HL-60 (cell line): ENCODE measurements around the gene AGAP1.

Experiments used
- DNase-seq, 2 experiments: peaks; one replicate each; pipeline ENCODE4 v3.0.0-alpha.2; 2010 to 2020; ENCODE audit warnings: low read depth in 1 of 2, low spot score in 1 of 2
- H3K27ac ChIP-seq: fragments of 250-450 bp; sonication (Bioruptor Pico); replicated peaks from 2 replicates; pipeline ENCODE4 v1.5.1; 2020; ENCODE audit warnings: mild to moderate bottlenecking, moderate library complexity
- H3K27me3 ChIP-seq: fragments of 250-450 bp; sonication (Bioruptor Pico); 2 replicates; pipeline ENCODE4 v1.5.1; 2021; ENCODE audit warnings: mild to moderate bottlenecking, moderate library complexity; ENCODE audit not compliant: insufficient read depth, poor library complexity, severe bottlenecking
- H3K4me3 ChIP-seq: replicated peaks from 2 replicates; pipeline ENCODE4 v1.5.1; 2011; ENCODE audit warnings: mild to moderate bottlenecking, control low read depth, low read length; ENCODE audit not compliant: insufficient read depth
- GABPA ChIP-seq: IDR thresholded peaks from 2 replicates; pipeline ENCODE4 v1.6.1; 2012; ENCODE audit warnings: low read depth
- POLR2AphosphoS5 ChIP-seq: IDR thresholded peaks from 2 replicates; pipeline ENCODE4 v1.6.1; 2012; ENCODE audit warnings: low read depth
- REST ChIP-seq: IDR thresholded peaks from 2 replicates; pipeline ENCODE4 v1.6.1; 2012; ENCODE audit warnings: low read depth; ENCODE audit not compliant: insufficient replicate concordance
- SPI1 ChIP-seq: IDR thresholded peaks from 2 replicates; pipeline ENCODE4 v1.6.1; 2012; ENCODE audit warnings: low read depth, mild to moderate bottlenecking, borderline replicate concordance
- TF ChIP-seq, protein P1 (sequence below): IDR thresholded peaks from one replicate; pipeline ENCODE4 v1.5.1; 2011; ENCODE audit warnings: low read length, control low read depth, inconsistent platforms; ENCODE audit not compliant: insufficient read depth

AGAP1 gene

GRCh38 chr2:235960716-235961640 lies 467.1 kb downstream of the AGAP1 start:
- TF ChIP-seq SPI1 = no peak
- TF ChIP-seq POLR2AphosphoS5 = no peak
- no peak for TF ChIP-seq REST
- TF ChIP-seq, protein P1, sequence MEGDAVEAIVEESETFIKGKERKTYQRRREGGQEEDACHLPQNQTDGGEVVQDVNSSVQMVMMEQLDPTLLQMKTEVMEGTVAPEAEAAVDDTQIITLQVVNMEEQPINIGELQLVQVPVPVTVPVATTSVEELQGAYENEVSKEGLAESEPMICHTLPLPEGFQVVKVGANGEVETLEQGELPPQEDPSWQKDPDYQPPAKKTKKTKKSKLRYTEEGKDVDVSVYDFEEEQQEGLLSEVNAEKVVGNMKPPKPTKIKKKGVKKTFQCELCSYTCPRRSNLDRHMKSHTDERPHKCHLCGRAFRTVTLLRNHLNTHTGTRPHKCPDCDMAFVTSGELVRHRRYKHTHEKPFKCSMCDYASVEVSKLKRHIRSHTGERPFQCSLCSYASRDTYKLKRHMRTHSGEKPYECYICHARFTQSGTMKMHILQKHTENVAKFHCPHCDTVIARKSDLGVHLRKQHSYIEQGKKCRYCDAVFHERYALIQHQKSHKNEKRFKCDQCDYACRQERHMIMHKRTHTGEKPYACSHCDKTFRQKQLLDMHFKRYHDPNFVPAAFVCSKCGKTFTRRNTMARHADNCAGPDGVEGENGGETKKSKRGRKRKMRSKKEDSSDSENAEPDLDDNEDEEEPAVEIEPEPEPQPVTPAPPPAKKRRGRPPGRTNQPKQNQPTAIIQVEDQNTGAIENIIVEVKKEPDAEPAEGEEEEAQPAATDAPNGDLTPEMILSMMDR = no peak
- no peak for TF ChIP-seq GABPA
- Histone ChIP-seq H3K27me3 (no peaks in the 10 kb centered on the region), H3K27ac (no peak overlapping the region), H3K4me3 (no peak overlapping the region)
- no peak for DNase-seq

DNA sequence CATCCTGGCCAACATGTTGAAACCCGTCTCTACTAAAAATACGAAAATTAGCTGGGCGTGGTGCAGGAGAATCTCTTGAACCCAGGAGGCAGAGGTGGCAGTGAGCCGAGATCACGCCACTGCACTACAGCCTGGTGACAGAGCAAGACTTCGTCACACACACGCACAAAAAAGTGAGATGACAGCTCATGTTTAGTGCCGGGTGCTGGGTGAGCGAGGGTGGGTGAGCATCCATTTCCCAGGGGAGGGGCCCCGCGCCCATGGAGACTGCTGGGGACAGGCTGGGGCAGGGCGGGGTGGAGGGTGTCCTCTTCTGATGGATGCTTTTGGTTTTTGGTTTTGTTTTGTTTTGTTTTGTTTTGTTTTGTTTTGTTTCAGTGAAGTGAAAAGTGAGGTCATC lies 467.9 kb downstream of the AGAP1 start:
- Histone ChIP-seq H3K27me3 (no peaks in the 10 kb centered on the region), H3K4me3 (no peak overlapping the region), H3K27ac (no peak overlapping the region)
- no peak for DNase-seq
- TF ChIP-seq REST = no peak
- TF ChIP-seq POLR2AphosphoS5 = no peak
- TF ChIP-seq GABPA = no peak
- TF ChIP-seq, protein P1 = no peak
- TF ChIP-seq SPI1 = no peak

DNA sequence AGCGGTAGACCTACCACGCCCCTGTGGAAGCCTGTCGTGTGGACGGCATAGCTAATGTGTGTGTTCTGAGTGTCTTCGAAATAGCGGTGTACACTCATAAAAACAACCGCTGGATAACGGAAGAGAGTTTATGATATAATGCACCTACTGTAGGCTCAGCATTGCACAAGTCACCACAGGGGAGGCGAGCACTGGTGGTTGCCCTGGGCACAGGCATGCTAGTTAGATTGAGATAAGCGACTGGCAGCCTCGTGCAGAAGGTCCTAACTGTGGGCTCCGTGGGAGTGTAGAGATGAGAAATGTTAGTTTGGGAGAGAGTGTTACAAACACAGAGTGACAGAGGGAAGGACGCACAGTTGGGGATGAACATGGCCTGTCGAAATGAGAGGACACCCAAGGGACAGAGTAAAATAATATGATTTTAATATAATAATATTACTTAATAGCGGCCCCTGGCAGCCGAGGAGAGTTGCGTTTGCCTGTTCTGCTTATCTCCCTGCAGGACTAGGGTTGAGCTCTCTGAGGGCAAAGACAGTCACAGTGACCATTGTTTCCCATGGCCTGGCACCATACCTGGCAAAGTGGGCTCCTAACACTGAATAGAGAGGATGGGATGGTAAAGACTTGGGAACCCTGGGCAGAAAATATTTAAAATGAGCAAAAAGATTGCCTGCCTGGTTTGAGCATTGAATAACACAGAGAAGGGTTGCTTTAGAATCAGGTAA lies 470.2 kb downstream of the AGAP1 start:
- DNase-seq = no peak
- TF ChIP-seq SPI1 (no peak), POLR2AphosphoS5 (no peak), REST (no peak), GABPA (no peak)
- TF ChIP-seq, protein P1 = no peak

More for the DNA sequence above, 470.2 kb downstream of the AGAP1 start:
- no peaks in the 10 kb centered on the region for H3K27me3 ChIP-seq
- no peak overlapping the region for H3K4me3 ChIP-seq
- H3K27ac ChIP-seq = no peak overlapping the region
